ENCODE data around the gene KRTAP16-1.

The KRTAP16-1 gene

DNA sequence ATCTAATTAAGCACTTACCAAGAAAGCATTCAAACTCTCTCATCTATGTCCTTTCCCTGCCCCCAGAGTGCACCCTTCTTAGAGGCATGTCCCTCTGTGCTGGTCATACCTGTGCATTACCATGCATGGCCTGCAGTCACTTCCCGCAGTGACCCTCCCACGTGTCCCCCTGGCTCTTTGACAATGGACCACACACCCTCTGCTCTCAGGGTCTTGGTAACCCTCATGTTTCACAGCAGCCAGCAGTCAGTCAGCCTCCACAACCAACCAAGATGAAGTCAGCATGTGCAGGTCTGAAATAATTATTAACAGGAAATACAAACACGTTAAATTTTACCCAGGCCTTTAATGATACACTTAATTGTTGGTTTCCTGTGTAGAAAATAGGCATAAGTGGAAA lies 31.4 kb upstream of the KRTAP16-1 start:
- DNase-seq (ENCODE audit: low spot score) (no peak), ATAC-seq (ENCODE audit: low read depth) (no peak)
- H3K27ac ChIP-seq (ENCODE audit: poor library complexity, severe bottlenecking) = no peak overlapping the region
- TF ChIP-seq, protein P1, sequence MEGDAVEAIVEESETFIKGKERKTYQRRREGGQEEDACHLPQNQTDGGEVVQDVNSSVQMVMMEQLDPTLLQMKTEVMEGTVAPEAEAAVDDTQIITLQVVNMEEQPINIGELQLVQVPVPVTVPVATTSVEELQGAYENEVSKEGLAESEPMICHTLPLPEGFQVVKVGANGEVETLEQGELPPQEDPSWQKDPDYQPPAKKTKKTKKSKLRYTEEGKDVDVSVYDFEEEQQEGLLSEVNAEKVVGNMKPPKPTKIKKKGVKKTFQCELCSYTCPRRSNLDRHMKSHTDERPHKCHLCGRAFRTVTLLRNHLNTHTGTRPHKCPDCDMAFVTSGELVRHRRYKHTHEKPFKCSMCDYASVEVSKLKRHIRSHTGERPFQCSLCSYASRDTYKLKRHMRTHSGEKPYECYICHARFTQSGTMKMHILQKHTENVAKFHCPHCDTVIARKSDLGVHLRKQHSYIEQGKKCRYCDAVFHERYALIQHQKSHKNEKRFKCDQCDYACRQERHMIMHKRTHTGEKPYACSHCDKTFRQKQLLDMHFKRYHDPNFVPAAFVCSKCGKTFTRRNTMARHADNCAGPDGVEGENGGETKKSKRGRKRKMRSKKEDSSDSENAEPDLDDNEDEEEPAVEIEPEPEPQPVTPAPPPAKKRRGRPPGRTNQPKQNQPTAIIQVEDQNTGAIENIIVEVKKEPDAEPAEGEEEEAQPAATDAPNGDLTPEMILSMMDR (IDR thresholded peaks at IDR 0.05; ENCODE audit: poor library complexity, severe bottlenecking) = no peak
- H3K36me3 ChIP-seq (ENCODE audit: low read depth) = no peaks in the 10 kb centered on the region
- peaks cover 14% of the 10 kb centered on the region for H3K4me1 ChIP-seq (ENCODE audit: insufficient read depth, poor library complexity, severe bottlenecking)
- H3K4me3 ChIP-seq (ENCODE audit: severe bottlenecking) = no peak overlapping the region
- no peaks in the 10 kb centered on the region for H3K9me3 ChIP-seq (ENCODE audit: severe bottlenecking)
- no peaks in the 10 kb centered on the region for H3K27me3 ChIP-seq (ENCODE audit: insufficient read depth, poor library complexity, severe bottlenecking)

GRCh38 chr17:41339571-41340172 lies 30.6 kb upstream of the KRTAP16-1 start:
- Histone ChIP-seq H3K9me3 (ENCODE audit: severe bottlenecking) (no peaks in the 10 kb centered on the region), H3K4me3 (ENCODE audit: severe bottlenecking) (no peak overlapping the region), H3K27me3 (ENCODE audit: insufficient read depth, poor library complexity, severe bottlenecking) (no peaks in the 10 kb centered on the region), H3K4me1 (ENCODE audit: insufficient read depth, poor library complexity, severe bottlenecking) (peaks cover 14% of the 10 kb centered on the region), H3K36me3 (ENCODE audit: low read depth) (no peaks in the 10 kb centered on the region), H3K27ac (ENCODE audit: poor library complexity, severe bottlenecking) (no peak overlapping the region)
- no peak for DNase-seq (ENCODE audit: low spot score)
- ATAC-seq (ENCODE audit: low read depth) = no peak
- TF ChIP-seq, protein P1 (IDR thresholded peaks at IDR 0.05; ENCODE audit: poor library complexity, severe bottlenecking) = no peak

- H3K27me3 ChIP-seq (ENCODE audit: insufficient read depth, poor library complexity, severe bottlenecking) = no peaks in the 10 kb centered on the region
- ATAC-seq (ENCODE audit: low read depth) = peak; percentile 10; the same call in 1 of the 3 replicates
- H3K9me3 ChIP-seq (ENCODE audit: severe bottlenecking) = no peaks in the 10 kb centered on the region
- DNase-seq (ENCODE audit: low spot score) = no peak
- no peaks in the 10 kb centered on the region for H3K36me3 ChIP-seq (ENCODE audit: low read depth)
- peaks cover 14% of the 10 kb centered on the region for H3K4me1 ChIP-seq (ENCODE audit: insufficient read depth, poor library complexity, severe bottlenecking)
- no peak overlapping the region for H3K27ac ChIP-seq (ENCODE audit: poor library complexity, severe bottlenecking)
- TF ChIP-seq, protein P1 (IDR thresholded peaks at IDR 0.05; ENCODE audit: poor library complexity, severe bottlenecking) = no peak
- no peak overlapping the region for H3K4me3 ChIP-seq (ENCODE audit: severe bottlenecking)
These were observed 29.9 kb upstream of the KRTAP16-1 start for GRCh38 chr17:41338961-41339485.

GRCh38 chr17:41335747-41336146 lies 26.6 kb upstream of the KRTAP16-1 start:
- Histone ChIP-seq H3K4me1 (ENCODE audit: insufficient read depth, poor library complexity, severe bottlenecking) (peaks cover 14% of the 10 kb centered on the region), H3K27ac (ENCODE audit: poor library complexity, severe bottlenecking) (no peak overlapping the region), H3K4me3 (ENCODE audit: severe bottlenecking) (no peak overlapping the region), H3K9me3 (ENCODE audit: severe bottlenecking) (no peaks in the 10 kb centered on the region), H3K27me3 (ENCODE audit: insufficient read depth, poor library complexity, severe bottlenecking) (no peaks in the 10 kb centered on the region), H3K36me3 (ENCODE audit: low read depth) (no peaks in the 10 kb centered on the region)
- TF ChIP-seq, protein P1 (IDR thresholded peaks at IDR 0.05; ENCODE audit: poor library complexity, severe bottlenecking) = no peak
- no peak for ATAC-seq (ENCODE audit: low read depth)
- DNase-seq (ENCODE audit: low spot score) = no peak

Data from RWPE2 (cell line).